ENCODE data around the gene PGF.

DNA sequence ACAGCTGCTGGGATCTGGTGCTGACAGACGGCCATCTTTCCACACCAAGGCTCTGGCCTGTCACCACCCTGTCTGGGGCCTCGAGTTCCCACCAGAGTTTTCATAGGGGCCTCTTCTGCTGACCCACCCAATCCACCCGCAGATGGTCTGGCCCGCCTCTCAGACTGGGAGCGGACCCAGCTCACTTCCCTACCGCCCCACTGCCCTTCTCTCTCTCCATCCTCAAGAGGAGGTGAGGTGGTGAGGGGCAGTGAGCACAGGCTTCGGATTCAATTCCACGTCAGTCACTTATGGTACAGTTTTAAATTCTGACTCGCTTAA, 20.1 kb downstream of the PGF start:
- no peak for TF ChIP-seq POLR2A (IDR thresholded peaks at IDR 0.05; ENCODE audit: low read depth, low read length)
- TF ChIP-seq TAF1 (IDR thresholded peaks at IDR 0.05; ENCODE audit: low read depth, low read length), result no peak
- TF ChIP-seq SPI1 (IDR thresholded peaks at IDR 0.05; ENCODE audit: low read depth, low read length), result no peak
- TF ChIP-seq POLR2AphosphoS5 (IDR thresholded peaks at IDR 0.05; ENCODE audit: low read depth, low read length), result no peak
